Colon (tissue), 2 donors: ENCODE results near the gene ACTG2.
"Not testable (repeated sequence)": the region's sequence is repeated elsewhere in the genome, so short reads cannot be mapped to it uniquely, and the experiment has no call there.

ENCODE experiments used
- FAIRE-seq: peaks from 2 replicates; lab custom pipeline; 2012; peaks lifted over from hg19 to GRCh38; lab: Jason Lieb, UNC
- donor health status: control.
- donor health status: control.

The ACTG2 gene

DNA sequence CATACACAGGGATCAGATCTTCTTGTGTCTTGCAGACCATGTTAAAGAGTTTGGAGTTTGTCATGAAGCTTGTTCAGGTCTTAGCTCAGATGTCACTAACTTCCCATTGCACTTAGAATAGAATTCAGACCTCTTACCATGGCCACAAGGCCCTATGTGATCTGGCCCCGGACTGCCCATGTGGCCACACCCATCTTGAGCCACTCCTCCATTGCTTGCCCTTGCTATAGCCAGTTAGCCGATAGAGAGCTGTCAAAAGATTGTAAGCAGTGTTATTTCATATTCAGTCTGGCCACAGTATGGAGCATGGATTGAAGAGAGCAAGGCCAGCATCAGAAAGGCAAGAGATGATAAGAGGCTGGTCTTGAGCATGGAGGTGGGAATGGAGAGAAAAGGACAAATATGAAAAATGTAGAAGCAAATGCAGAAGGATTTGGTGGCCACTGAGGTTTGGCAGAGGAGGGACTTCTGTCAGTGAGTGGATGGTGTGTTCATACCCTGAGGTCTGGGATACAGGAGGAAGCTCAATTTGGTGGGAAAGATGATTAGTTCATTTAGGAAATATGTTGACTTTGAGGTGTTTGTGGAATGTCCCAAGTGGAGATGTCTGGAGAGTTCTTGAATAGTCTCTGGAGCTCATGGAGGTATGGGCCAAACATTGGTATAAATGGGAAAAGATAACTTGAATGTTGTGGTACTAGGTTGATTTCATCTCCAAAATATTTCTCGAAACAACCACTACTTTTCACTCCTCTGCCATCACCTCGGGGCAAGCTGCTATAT, 44.5 kb downstream of the ACTG2 start:
- FAIRE-seq = no peak

DNA sequence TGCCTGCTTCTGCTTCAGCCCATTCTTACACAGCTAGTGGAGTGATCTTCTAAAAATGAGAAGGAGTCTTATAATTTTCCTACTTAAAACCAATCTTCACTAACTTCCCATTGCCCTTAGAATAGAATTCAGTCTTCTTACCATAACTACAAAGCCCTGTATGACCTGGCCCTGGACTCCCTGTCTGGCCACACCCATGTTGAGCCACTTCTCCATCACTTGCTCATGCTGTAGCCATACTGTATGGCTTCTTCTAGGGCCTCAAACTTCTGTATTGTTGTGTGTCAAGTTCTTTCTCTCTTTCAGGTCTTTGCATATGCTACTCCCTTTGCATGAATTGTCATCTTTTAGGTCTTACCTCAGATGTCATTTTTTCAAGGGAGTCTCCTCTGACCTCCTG, 45.1 kb downstream of the ACTG2 start:
- FAIRE-seq = no peak

DNA sequence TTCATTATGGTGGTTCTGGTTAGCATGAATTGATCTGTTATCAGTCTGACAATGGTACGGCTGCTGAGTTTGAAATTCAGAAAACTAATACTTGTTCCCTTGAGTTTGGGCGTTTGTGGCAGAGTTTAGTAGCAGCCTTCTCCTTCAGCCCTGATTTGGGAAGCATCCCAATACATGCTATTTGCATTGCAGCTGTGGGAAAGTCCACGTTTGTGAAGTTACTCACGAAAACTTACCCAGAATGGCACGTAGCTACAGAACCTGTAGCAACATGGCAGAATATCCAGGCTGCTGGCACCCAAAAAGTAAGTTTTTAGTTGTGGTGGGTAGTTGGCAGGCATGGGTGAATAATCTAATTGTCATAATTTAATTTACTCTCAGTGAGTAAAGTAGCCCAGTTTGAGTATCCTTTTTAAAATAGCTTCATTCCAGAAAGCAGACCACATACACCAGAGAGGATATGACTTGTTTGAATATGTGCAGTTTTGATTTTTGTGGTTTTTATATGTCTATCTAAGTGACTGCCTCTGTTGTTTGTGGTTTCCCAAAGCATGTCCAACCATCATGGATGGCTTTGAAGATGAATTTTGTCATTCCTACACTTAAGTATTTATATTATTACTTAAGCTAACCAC, 46.0 kb downstream of the ACTG2 start:
- no peak for FAIRE-seq

DNA sequence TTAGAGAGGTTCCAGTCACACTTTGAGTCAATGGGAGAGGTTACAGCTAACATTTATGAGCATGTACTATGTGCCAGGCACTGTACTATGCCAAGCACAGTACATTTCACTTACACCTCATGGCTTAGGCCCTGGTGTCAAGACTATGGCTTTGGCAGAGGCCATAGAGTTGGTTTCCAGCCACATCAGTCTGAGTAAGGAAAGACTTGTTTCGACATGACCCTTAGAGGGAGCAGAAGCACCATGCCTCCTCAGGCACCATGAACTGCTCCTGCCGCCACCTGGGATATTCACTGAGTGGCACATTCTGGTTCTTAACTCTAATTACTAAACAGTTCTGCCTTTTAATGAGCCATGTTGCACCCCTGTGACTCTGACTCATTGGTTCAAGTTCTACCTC, 46.6 kb downstream of the ACTG2 start:
- FAIRE-seq = no peak

DNA sequence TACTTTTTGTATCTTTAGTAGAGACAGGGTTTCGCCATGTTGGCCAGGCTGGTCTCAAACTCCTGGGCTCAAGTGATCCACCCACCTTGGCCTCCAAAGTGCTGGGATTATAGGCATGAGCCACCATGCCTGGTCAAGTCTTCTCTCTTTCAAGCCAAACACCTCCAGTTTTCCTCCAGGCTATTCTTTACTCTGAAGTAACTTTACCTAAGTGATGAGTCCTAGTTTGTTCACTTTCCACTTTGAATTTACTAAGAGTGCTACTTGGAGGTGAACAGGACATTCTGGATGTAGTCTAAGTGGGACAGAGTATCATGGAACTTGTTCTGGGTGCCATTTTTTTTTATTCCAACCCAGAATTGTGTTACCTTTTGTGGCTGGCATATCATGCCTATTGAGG, 47.3 kb downstream of the ACTG2 start:
- FAIRE-seq = not testable (repeated sequence)

DNA sequence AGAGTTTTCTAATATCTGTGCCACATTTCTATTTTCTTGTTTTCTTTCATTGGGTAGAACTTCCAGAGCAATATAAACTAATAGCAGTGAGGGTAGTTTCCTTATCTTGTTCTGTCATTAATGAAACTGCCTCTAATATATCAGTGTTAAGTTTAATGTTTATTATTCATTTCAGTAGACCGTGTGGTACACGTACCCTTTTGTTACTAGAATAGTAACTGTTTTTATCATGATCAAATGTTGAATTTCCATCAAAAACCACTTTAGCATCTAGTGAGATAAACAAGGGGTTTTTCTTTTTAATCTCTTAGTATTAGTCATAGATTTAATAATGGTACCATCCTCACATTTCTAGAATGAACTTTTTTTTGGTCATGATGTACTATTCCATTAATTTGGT, 49.9 kb downstream of the ACTG2 start:
- FAIRE-seq = no peak

DNA sequence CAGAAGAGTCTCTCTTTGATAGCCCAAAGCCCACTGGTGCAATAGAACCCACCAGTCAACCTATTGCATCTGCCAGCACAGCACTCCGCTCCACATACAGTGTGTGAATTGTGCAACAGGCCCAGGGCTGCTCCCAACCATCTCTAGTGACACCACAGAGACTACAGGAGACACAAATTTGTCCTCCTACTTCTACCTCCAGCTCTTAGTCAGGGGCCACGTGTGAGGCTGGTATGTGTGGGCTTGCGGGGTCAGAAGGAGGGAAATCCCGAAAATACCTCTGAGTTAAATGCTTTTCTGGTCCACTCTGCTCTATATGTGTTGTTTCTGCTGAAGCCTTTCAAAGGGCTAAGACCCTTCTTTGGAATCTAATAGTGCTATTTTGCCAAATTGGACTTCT, 51.9 kb downstream of the ACTG2 start:
- no peak for FAIRE-seq

DNA sequence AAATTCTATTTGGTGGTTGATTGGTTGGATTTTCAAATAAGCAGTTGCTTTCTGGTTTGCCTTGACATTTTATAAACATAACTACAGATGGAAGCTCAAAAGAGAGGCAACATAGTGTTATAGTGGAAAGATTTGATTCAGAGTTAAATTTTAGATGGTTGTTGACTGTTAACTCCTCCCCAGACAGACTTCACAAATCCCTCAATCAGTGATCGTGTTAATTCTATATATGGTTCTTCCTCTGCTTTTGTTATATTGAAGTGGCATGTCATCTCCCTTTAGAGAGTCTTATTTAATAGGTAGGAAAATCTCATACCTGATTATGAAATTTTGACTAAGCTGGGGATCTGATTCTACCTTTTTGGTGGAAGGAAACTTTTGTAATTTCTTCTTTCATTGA, 53.4 kb downstream of the ACTG2 start:
- no peak for FAIRE-seq

DNA sequence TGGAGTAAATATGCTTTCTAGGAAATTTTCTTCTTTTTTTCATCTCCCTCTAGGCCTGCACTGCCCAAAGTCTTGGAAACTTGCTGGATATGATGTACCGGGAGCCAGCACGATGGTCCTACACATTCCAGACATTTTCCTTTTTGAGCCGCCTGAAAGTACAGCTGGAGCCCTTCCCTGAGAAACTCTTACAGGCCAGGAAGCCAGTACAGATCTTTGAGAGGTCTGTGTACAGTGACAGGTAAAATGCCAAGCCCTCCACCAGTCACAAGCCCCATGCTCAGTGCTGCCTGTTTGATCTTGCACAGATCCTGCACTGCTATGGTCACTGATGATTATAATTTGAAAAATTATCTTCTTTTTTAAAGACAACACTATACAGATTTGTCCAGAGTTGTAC, 53.9 kb downstream of the ACTG2 start:
- no peak for FAIRE-seq

DNA sequence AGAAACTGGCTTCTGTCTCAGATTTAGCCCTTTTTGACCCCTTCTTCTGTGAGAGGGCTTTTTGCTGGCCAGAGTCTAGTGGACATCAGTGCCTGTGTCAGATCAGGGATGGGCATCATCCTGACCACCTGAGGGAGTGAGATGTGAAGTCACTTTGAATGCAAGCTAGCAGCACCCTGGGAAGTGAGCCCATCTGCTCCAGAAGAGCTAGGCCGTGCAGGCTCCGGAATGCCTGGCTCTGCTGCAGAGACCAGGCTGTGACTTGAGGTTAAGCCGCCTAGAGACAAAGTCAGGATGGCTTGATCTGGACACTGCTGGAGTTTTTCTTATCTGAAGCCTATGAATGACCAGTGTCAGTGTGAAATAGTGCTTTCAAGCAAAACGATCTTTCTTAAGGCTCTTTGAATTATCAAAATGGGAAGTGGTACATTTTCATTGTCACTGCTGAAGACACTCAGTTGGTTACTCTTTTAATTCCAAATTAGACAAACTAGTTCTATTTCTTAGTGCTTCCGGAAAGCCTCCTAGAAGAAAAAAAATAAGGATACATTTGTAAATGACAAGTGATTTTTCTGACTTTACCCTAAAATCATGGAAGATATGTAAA, 54.7 kb downstream of the ACTG2 start:
- FAIRE-seq = no peak

DNA sequence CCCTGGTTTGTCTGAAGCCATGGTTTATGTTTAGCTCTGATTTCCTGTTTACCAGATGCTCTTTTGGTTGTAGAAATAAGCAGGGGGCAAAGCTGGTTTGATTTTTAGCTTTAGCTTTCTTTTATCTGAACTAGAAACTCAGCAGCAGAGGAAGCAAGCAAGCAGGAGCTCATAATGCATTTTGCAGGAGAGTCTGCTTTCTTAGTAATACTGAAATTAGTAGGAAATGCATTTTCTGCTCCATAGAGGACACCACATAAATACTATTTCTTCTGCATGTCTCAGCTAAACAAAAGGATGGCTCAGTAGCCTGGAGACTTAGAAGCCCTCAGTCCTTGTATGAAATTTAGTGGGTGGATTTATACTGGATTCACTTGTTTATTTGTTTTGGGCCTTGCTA, 57.0 kb downstream of the ACTG2 start:
- no peak for FAIRE-seq

DNA sequence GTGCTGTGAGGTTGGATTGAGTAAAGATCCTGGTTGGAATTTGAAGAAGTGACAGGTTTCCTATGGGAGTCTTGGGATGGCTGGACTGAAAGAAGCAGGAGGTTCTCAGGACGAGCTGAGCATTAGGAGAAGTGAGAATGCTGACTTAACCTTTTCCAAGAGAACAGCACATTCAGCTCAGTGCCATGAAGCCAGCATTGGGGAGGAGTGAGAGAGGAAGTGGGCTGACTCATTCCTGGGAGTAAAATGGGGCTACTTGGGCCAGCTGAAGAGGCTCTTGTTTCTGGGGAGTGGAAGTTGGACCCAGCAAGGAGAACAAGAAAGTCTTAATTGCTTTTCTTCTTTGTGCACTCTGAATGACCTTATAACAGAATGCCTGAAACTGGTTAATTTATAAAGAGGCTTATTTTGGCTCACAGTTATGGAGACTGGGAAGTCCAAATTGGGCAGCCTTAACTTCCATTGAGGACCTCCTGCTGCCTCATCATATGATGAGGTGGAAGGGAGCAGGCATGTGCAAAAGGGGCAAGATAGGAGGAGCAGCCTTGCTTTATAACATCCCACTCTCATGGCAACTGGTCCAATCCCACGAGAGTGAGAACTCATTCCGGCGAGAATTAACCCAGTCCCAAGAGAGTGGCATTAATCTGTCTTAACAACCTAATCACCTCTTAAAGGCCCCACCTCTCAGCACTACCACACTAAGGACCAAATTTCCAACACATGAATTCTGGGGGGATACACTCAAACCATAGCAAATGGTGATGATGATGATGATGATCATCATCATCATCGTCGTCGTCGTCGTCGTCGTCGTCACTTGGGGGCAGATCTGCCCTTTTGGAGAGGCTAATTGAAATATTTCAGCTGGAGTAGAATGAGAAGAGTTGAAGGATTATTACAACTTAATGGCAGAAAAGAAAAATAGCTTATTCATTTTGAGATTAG, 60.0 kb downstream of the ACTG2 start:
- FAIRE-seq = no peak

DNA sequence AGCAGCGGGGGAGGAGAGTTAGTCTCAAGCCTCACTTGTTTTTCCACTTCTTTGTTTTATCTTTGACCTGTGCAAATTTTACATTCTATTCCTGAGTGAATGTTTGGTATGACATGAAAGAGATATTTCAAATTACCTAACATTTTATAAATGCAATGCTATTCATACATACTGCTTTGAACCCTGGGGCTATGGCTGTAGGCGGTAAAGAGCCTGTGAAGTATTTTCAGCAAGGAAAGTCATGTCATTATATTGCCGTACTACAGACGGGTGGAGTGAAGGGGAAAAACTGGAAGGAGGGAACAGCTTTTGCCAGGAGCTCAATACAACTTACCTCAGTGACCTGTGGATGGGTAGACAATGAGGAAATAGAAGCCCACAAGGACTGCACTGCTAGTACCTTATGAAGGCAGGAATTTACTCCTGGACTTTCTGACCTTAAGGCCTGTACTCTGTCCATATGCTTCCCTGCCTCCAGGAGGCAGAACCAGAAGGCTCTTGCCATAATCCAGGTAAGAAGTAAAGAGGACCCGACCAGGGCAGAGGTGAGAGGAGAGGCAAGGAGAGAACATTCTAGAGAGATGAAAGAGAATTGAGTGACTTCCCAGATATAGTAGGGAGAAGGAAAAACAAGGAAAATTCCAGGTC, 63.5 kb downstream of the ACTG2 start:
- no peak for FAIRE-seq

DNA sequence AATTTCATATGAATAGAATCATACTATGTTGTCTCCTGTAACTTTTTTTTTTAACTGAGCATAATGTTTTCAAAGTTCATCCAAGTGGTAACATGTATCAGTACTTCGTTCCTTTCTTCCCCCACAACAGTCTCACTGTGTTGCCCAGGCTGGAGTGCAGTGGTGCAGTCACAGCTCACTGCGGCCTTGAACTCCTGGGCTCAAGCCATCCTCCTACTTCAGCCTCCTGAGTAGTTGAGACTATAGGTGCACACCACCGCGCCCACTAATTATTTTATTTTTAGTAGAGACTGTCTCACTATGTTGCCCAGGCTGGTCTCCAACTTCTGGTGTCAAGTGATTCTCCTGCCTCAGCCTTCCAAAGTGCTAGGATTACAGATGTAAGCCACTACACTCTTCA, 68.5 kb downstream of the ACTG2 start:
- FAIRE-seq = no peak

DNA sequence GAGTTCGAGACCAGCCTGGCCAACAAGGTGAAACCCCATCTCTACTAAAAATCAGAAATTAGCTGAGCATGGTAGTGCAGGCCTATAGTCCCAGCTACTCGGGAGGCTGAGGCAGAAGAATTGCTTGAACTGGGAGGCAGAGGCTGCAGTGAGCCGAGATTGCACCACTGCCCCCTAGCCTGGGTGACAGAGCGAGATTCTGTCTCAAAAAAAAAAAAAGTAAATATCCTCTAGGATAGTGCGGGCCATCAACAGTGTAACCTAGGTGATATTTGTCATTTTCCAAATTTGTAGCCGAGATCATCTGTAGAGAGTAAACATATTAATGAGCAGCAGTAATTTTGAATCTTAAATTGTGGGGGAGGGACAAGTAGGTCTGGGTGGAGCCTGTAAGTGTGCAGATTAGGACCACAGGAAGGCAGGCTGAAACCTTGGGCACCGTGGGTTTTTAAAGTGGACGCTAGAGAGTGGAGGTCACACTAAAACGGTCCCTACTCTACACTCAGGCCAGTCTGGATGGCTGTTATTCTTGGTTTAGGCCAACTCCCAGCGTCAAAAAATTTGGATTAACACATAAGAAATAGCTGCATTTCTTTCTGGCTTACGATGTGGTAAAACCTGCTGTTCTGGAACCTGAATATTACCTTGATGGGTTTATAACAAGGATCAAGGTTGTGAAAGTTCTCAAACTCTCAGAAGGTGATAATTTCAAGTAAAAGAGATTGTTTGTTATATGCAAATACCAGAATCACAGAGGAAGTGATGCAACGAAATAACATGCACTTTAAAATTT, 69.2 kb downstream of the ACTG2 start:
- FAIRE-seq = no peak

DNA sequence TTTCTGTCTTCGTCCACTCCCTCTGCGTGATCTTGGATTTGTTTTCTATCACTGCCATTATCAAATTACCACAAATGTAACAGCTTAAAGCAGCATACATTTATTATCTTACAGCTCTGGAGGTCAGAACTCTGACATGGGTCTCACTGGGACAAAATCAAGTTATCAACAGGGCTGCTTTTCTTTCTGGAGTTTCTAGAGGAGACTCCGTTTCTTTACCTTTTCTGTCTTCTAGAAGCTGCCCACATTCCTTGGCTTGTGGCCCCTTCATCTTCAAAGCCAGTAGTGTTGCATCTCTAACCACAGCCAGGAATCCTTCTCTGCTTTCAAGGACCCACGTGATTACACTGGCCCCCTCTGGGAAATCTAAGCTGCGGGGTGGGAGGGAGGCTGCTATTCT, 70.0 kb downstream of the ACTG2 start:
- FAIRE-seq = no peak

DNA sequence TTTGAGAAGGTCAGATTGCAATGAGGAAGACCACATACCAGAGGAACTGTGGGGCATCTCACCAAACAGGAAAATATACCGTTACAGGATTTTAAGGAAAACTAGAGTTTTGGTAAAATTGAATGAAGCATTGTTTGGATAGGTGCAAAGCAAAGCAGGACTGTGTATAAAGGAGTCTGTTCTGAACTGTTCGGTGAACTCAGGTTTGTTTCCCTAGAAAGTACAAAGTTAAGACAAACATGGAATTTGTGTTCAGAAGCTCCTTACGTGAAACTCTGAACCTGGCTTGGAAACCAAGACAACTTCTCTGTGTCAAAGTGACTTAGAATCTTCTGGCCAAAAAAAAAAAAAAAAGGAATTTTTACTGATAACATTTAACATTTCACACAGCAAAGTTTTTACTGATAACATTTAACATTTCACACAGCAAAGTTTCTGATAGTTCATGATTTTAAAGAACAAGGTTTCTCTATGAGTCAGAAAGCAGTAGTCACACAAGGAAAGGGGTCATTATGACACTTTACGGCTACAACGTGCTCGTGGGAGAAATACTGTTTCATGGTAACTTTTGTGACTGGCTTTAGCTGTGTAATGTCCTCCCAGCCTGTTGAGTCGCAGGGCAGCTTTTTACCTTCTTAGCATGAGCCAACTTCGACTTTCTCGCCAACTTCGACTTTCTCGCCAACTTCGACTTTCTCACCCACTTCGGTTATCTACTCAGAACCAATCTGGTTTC, 70.7 kb downstream of the ACTG2 start:
- FAIRE-seq = no peak

DNA sequence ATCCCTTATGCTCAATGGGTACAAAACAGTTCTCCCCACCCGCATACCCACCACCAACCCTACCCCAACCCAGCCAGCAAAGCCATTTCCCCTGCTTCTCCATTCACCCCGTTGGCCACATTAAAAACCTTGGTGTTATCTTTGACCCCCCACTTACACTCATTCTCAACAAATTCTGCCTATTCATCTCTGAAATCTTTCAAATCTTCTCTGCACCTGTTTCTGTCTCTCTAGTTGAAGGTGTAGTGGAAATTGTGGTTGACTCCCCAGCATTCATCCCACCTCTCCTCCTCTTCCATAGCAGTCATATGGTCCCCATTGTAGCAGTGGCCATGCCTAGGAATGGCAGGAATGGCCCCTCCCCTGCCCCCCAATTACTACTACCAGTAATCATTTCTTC, 71.4 kb downstream of the ACTG2 start:
- no peak for FAIRE-seq

DNA sequence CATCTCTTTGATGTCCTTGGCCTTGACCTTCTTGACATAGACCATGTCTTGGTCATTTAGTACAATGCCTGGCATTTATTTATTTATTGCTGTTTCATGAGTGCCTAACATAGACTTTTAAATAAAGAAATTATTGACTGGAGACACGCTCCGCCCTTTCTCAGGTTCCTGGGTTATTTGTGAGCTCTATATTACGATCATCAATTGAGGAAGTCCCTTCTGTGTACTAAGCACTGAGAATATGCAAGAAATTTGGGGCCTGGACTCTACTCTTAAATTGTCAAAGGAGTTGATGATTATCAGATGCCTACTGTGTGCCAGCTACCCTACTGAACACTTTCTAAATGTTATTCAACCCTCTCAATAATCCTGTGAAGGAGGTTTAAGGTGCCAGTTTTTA, 72.2 kb downstream of the ACTG2 start:
- no peak for FAIRE-seq

DNA sequence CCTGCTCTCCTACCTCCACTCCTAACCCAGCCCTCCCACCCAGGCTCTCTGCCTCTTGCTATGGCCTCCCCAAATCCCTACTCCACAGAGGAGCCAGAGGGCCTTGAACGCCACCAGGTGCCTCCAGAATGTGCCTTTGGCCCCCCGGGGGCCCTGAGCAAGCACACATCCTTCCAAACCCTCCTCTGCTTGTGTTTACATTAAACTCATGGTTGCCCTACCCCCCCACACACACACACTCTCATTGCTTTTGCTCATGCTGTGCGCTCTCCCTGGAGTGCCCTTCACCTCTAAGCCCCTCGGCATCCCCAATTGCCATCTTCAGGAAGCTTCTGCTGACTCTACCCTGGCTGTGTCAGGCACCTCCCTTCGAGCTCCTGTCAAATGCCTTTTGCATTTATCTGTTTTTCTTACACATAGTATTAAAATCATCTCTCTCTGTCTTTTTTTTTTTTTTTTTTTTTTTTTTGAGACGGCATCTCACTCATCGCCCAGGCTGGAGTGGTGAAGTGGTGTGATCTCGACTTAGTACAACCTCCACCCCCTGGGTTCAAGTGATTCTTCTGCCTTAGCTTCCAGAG, 75.6 kb downstream of the ACTG2 start:
- no peak for FAIRE-seq
